HEK293 (cell line): ENCODE results near the gene SMPD4.
"Not testable (repeated sequence)": the region's sequence is repeated elsewhere in the genome, so short reads cannot be mapped to it uniquely, and the experiment has no call there.

Experiments used
- CTCF ChIA-PET: fragments of 350-600 bp; formaldehyde crosslinking; extraction: SDS; loops from one replicate; lab custom pipeline; 2021; ENCODE audit warnings: antibody characterized with exemption; lab: Yijun Ruan, JAX
- POLR2A ChIA-PET: fragments of 300-600 bp; formaldehyde crosslinking; extraction: SDS; loops from one replicate; lab custom pipeline; 2020; ENCODE audit warnings: antibody characterized with exemption, inconsistent platforms; lab: Yijun Ruan, JAX
- H3K27ac ChIP-seq: fragments of 200-500 bp; sonication (Bioruptor generic); 2 replicates; pipeline ENCODE4 v1.5.1; 2014; ENCODE audit warnings: low read depth, low read length, control low read depth, inconsistent platforms; ENCODE audit errors: extremely low read depth
- H3K36me3 ChIP-seq, 2 experiments: fragments of 200-500 bp in 1 of 2; sonication (Bioruptor generic) in 1 of 2; 1 replicate in 1 of 2; 2 replicates in 1 of 2; pipeline ENCODE4 v1.5.1; 2014 to 2017; ENCODE audit warnings: inconsistent platforms in 2 of 2, low read length in 2 of 2; ENCODE audit not compliant: control insufficient read depth in 2 of 2, insufficient read depth in 1 of 2
- H3K4me1 ChIP-seq: fragments of 200-500 bp; sonication (Bioruptor generic); 2 replicates; pipeline ENCODE4 v1.5.1; 2014; ENCODE audit warnings: mild to moderate bottlenecking, low read length, inconsistent platforms; ENCODE audit not compliant: control insufficient read depth, insufficient read depth
- H3K4me3 ChIP-seq: 2 replicates; pipeline ENCODE4 v1.5.1; 2011; ENCODE audit warnings: low read depth, mild to moderate bottlenecking, control low read depth, low read length, moderate library complexity
- H3K9me3 ChIP-seq: fragments of 200-500 bp; sonication (Bioruptor generic); 2 replicates; pipeline ENCODE4 v1.5.1; 2014; ENCODE audit warnings: low read depth, low read length, inconsistent platforms; ENCODE audit not compliant: control insufficient read depth, insufficient read depth

The SMPD4 gene

DNA sequence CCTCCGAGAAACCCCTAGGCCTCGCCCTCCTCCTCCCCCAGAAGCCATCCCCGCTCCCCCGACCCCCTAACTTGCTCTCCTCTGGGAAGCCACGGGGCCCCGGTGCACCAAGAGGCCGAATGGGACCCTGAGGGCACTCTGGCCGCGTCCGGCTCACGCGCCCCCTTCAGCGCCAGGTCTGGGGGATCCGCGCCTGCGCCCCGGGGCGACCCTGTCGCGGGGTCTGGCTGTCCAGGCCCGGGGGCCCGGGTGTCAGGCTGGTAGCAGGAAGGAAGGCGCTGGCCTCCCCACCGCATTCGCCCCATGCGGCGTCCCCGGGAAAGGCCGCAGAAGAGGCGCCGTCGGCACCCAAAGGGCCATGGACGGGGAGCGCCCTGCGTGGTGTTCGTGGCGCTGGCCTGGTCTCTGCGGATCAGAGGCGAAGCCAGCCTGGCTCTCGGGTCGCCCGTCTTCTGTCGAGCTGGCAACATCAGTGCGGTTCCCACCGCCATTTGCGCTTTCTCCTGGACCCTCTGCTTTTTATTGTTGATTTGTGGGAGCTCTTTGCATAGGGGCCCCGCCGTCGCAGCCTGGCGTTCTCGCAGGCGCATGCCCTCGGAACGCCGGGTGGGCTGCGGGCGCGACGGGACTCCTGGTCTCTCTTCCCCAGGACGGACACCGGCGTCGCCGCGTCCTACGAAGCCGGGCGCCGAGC lies 47.2 kb upstream of the SMPD4 start:
- H3K9me3 ChIP-seq, H3K4me3 ChIP-seq, CTCF ChIA-PET: not testable (repeated sequence)

DNA sequence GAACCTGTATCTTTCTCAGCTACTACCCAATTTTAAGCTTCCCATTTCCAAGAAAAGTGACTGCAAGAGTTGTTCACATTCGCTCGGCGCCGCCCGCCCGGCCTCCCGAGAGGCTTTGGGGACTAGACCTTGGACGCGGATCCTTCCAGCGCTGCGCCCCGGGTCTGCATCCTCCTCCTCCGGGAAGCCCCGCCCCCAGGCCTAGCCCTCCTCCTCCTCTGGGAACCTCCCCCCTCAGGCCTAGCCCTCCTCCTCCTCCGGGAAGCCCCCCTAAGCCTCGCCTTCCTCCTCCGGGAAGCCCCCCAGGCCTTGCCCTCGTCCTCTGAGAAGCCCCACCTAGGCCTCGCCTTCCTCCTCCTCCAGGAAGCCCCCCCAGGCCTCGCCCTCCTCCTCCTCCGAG lies 46.6 kb upstream of the SMPD4 start:
- H3K4me1 ChIP-seq, H3K9me3 ChIP-seq, CTCF ChIA-PET, H3K27ac ChIP-seq, H3K36me3 ChIP-seq, H3K4me3 ChIP-seq, POLR2A ChIA-PET: not testable (repeated sequence)

More for the DNA sequence above, 47.2 kb upstream of the SMPD4 start:
- H3K27ac ChIP-seq, H3K36me3 ChIP-seq, POLR2A ChIA-PET, H3K4me1 ChIP-seq: not testable (repeated sequence)

- CTCF ChIA-PET: interaction anchor here (0.6 kb wide), 1 partner anchor 1486 kb away, joined by 3 read pairs; no protein-coding TSS in a partner anchor
- H3K36me3 ChIP-seq, H3K4me3 ChIP-seq, H3K9me3 ChIP-seq, H3K27ac ChIP-seq, H3K4me1 ChIP-seq, POLR2A ChIA-PET: not testable (repeated sequence)
Observed at GRCh38 chr2:130222523-130222922, 41.1 kb upstream of the SMPD4 start.

GRCh38 chr2:130220505-130220904 lies 39.1 kb upstream of the SMPD4 start:
- CTCF ChIA-PET, H3K9me3 ChIP-seq, H3K36me3 ChIP-seq, H3K4me3 ChIP-seq, POLR2A ChIA-PET, H3K4me1 ChIP-seq, H3K27ac ChIP-seq: not testable (repeated sequence)

DNA sequence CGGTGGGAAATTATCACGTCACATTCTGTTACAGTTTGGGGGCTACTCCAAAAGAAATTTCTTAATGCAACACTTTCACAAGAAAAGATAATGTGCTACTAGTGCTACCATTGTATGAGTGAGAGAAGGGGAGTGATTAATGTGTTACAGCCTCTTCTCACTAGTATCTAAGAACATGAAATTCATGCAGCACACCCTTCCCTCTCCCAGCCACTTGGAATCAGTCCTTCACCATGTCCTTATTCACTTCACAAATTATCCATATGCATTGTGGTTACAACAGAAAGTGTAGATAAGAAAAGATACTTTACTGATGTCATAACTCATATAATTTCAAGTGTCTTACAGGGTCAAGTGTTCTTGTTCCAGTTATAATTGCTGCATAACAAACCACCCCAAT lies 37.7 kb upstream of the SMPD4 start:
- H3K27ac ChIP-seq, H3K36me3 ChIP-seq, CTCF ChIA-PET, H3K4me3 ChIP-seq, POLR2A ChIA-PET, H3K9me3 ChIP-seq, H3K4me1 ChIP-seq: not testable (repeated sequence)

GRCh38 chr2:130207051-130207450 lies 25.6 kb upstream of the SMPD4 start:
- H3K4me3 ChIP-seq, CTCF ChIA-PET, H3K36me3 ChIP-seq, H3K27ac ChIP-seq, H3K4me1 ChIP-seq, POLR2A ChIA-PET, H3K9me3 ChIP-seq: not testable (repeated sequence)

- CTCF ChIA-PET, H3K4me3 ChIP-seq, H3K9me3 ChIP-seq, H3K36me3 ChIP-seq, H3K27ac ChIP-seq, POLR2A ChIA-PET, H3K4me1 ChIP-seq: not testable (repeated sequence)
Observed at GRCh38 chr2:130203150-130203549, 21.7 kb upstream of the SMPD4 start.

DNA sequence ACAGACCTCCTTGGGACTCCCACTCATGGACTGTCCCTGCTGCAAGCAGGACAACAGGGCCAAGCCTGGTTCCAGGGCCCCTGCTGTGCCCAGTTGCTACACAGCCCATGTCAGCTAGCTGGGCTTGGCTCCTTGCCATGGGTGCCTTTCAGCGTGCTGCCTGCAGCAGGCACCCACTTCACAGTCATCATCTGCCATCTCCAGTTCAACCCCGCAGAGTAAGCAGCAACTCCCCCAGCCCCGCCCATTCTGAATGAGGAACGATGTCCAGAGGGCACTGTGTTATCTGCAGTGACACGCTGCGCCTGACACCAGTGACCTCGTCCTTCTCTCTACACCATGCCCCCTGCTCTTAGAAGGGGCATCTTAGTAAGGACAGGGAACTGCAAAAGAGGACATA lies 21.1 kb upstream of the SMPD4 start:
- H3K4me1 ChIP-seq, H3K36me3 ChIP-seq, H3K9me3 ChIP-seq, POLR2A ChIA-PET, CTCF ChIA-PET, H3K4me3 ChIP-seq, H3K27ac ChIP-seq: not testable (repeated sequence)
